PC-3 (cell line): ENCODE measurements around the gene TMEM63B. TPM values are rescaled to one million over a fixed set of nuclear protein-coding genes. Genes with fewer than 3 reads are reported as not detected.
"Not testable (repeated sequence)": the region's sequence is repeated elsewhere in the genome, so short reads cannot be mapped to it uniquely, and the experiment has no call there.

Experiments used
- ATAC-seq: fragments of 200-7000 bp; cut with Tn5 transposase; 2 replicates; pipeline ENCODE4 v1.9.1; 2020; ENCODE audit warnings: mild to moderate bottlenecking, moderate library complexity
- BruUV-seq: library from RNA; stranded (reverse); fragments of 400-500 nt; replicated peaks from 2 replicates; lab custom pipeline; 2021; lab: Mats Ljungman, UMichigan
- CTCF ChIA-PET: fragments of 300-600 bp; sonication (Branson Sonifier 250); formaldehyde crosslinking; loops from one replicate; lab custom pipeline; 2022; ENCODE audit warnings: antibody characterized with exemption; lab: Charles Lee
- POLR2A ChIA-PET: fragments of 300-600 bp; sonication (Branson Sonifier 250); formaldehyde crosslinking; loops from one replicate; lab custom pipeline; 2022; ENCODE audit warnings: antibody characterized with exemption; ENCODE audit not compliant: unreplicated experiment; lab: Charles Lee
- DNase-seq: peaks from one replicate; pipeline ENCODE4 v3.0.0-alpha.2; 2015
- H2AFZ ChIP-seq: fragments of 300-600 bp; sonication (generic); 2 replicates; pipeline ENCODE4 v1.6.0; 2016; ENCODE audit warnings: antibody characterized with exemption, low read length
- H3F3A ChIP-seq: fragments of 300-600 bp; sonication (generic); one replicate; pipeline ENCODE4 v1.6.0; 2017; ENCODE audit warnings: antibody characterized with exemption, low read length, control low read depth, mild to moderate bottlenecking; ENCODE audit not compliant: unreplicated experiment
- H3K27ac ChIP-seq: fragments of 300-600 bp; sonication (generic); 2 replicates; pipeline ENCODE4 v1.5.1; 2016; ENCODE audit warnings: mild to moderate bottlenecking, low read length
- H3K27me3 ChIP-seq: fragments of 300-600 bp; sonication (generic); 2 replicates; pipeline ENCODE4 v1.6.1; 2016; ENCODE audit warnings: low read length, mixed read lengths
- H3K36me3 ChIP-seq: fragments of 300-600 bp; sonication (generic); 2 replicates; pipeline ENCODE4 v1.6.1; 2016; ENCODE audit warnings: low read depth, mixed run types, low read length, mixed read lengths
- H3K4me1 ChIP-seq: fragments of 300-600 bp; sonication (generic); 2 replicates; pipeline ENCODE4 v1.5.1; 2016; ENCODE audit warnings: low read length; ENCODE audit not compliant: insufficient read depth
- H3K4me2 ChIP-seq: fragments of 300-600 bp; sonication (generic); 2 replicates; pipeline ENCODE4 v1.6.0; 2016; ENCODE audit warnings: low read length
- H3K4me3 ChIP-seq: fragments of 300-600 bp; sonication (generic); 2 replicates; pipeline ENCODE4 v1.5.1; 2016; ENCODE audit warnings: mild to moderate bottlenecking, low read length, mixed read lengths
- H3K79me2 ChIP-seq: fragments of 300-600 bp; sonication (generic); 2 replicates; pipeline ENCODE4 v1.6.1; 2017; ENCODE audit warnings: low read length, mixed read lengths
- H3K9ac ChIP-seq: fragments of 300-600 bp; sonication (generic); 2 replicates; pipeline ENCODE4 v1.6.0; 2016; ENCODE audit warnings: mild to moderate bottlenecking, low read length
- H3K9me2 ChIP-seq: fragments of 300-600 bp; sonication (generic); replicated peaks from 2 replicates; pipeline ENCODE4 v1.6.1; 2016; ENCODE audit warnings: mixed run types, low read length, mixed read lengths
- H3K9me3 ChIP-seq: fragments of 300-600 bp; sonication (generic); 2 replicates; pipeline ENCODE4 v1.6.1; 2016; ENCODE audit warnings: low read length, mixed read lengths
- H4K20me1 ChIP-seq: fragments of 300-600 bp; sonication (generic); 2 replicates; pipeline ENCODE4 v1.6.1; 2016; ENCODE audit warnings: low read length, mixed read lengths
- CTCF ChIP-seq: fragments of 300-600 bp; sonication (generic); conservative IDR thresholded peaks from 2 replicates; pipeline ENCODE4 v1.5.1; 2017; ENCODE audit warnings: antibody characterized with exemption, low read depth, mild to moderate bottlenecking, low read length
- EZH2 ChIP-seq: fragments of 300-600 bp; sonication (generic); IDR thresholded peaks from one replicate; pipeline ENCODE4 v1.6.1; 2017; ENCODE audit warnings: antibody characterized with exemption, mild to moderate bottlenecking, low read length; ENCODE audit not compliant: unreplicated experiment
- EZH2phosphoT487 ChIP-seq: fragments of 300-600 bp; sonication (generic); IDR thresholded peaks from 2 replicates; pipeline ENCODE4 v1.6.1; 2018; ENCODE audit warnings: mild to moderate bottlenecking, antibody characterized with exemption, low read length, borderline replicate concordance
- intact Hi-C: fragments of 100-400 bp; cut with micrococcal nuclease; formaldehyde crosslinking; loops from 2 replicates; pipeline ENCODE4 v1.9.0; 2023
- total RNA-seq: library from RNA; depleted of rRNA; stranded (reverse); fragments of >200 nt; gene quantifications from 2 replicates; pipeline ENCODE4 v1.2.3, GENCODE V29; 2014

TMEM63B gene
- total RNA-seq, 1 experiment from 2014 or later, result 23.6 TPM

GRCh38 chr6:44139351-44139743, 12.0 kb downstream of the TMEM63B start:
- H3K4me2 ChIP-seq, result no peak overlapping the region
- H3K9ac ChIP-seq, result no peak overlapping the region
- no peaks in the 10 kb centered on the region for H3F3A ChIP-seq
- BruUV-seq, result no TSS peak
- H3K27me3 ChIP-seq, result no peaks in the 10 kb centered on the region
- CTCF ChIA-PET, result no interaction called here
- POLR2A ChIA-PET, result no interaction called here
- intact Hi-C loops, result no loop called here
- H3K9me2 ChIP-seq, result no peaks in the 10 kb centered on the region
- H3K27ac ChIP-seq, result no peak overlapping the region
- no peak overlapping the region for H3K4me3 ChIP-seq
- peaks cover 9% of the 10 kb centered on the region for H3K36me3 ChIP-seq
- no peaks in the 10 kb centered on the region for H3K4me1 ChIP-seq
- no peak overlapping the region for H2AFZ ChIP-seq
- H4K20me1 ChIP-seq, result no peaks in the 10 kb centered on the region
- ATAC-seq, result no peak
- DNase-seq, result no peak
- TF ChIP-seq EZH2 (no peak), EZH2phosphoT487 (no peak), CTCF (no peak)
- H3K79me2 ChIP-seq, result no peaks in the 10 kb centered on the region
- no peaks in the 10 kb centered on the region for H3K9me3 ChIP-seq

GRCh38 chr6:44142835-44143234, 15.5 kb downstream of the TMEM63B start:
- H3K79me2 ChIP-seq, result no peaks in the 10 kb centered on the region
- no peaks in the 10 kb centered on the region for H3K9me2 ChIP-seq
- H3K9ac ChIP-seq, result no peak overlapping the region
- H3K27ac ChIP-seq, result no peak overlapping the region
- DNase-seq (no peak), ATAC-seq (no peak)
- BruUV-seq, result no TSS peak
- no peaks in the 10 kb centered on the region for H3K4me1 ChIP-seq
- peaks cover 15% of the 10 kb centered on the region for H3K36me3 ChIP-seq
- no peaks in the 10 kb centered on the region for H4K20me1 ChIP-seq
- TF ChIP-seq EZH2phosphoT487, result no peak
- TF ChIP-seq CTCF, result no peak
- TF ChIP-seq EZH2, result no peak
- CTCF ChIA-PET, result no interaction called here
- no peaks in the 10 kb centered on the region for H3K27me3 ChIP-seq
- no peak overlapping the region for H3K4me3 ChIP-seq
- POLR2A ChIA-PET, result no interaction called here
- H3K9me3 ChIP-seq, result no peaks in the 10 kb centered on the region
- H3K4me2 ChIP-seq, result no peak overlapping the region
- intact Hi-C loops, result no loop called here
- H2AFZ ChIP-seq, result no peak overlapping the region
- H3F3A ChIP-seq, result no peaks in the 10 kb centered on the region

- Histone ChIP-seq H3K9me2 (no peaks in the 10 kb centered on the region), H2AFZ (no peak overlapping the region), H3K27me3 (no peaks in the 10 kb centered on the region), H3K9me3 (no peaks in the 10 kb centered on the region), H3K79me2 (no peaks in the 10 kb centered on the region), H3K4me2 (no peak overlapping the region), H3K36me3 (peaks cover 19% of the 10 kb centered on the region), H3K4me3 (no peak overlapping the region), H4K20me1 (no peaks in the 10 kb centered on the region), H3F3A (no peaks in the 10 kb centered on the region), H3K4me1 (no peaks in the 10 kb centered on the region), H3K9ac (no peak overlapping the region), H3K27ac (no peak overlapping the region)
- ChIA-PET POLR2A (no interaction called here), CTCF (interaction anchor here (0.5 kb wide), 1 partner anchor 78 kb away, joined by 7 read pairs; no protein-coding TSS in a partner anchor)
- intact Hi-C loops, result no loop called here
- ATAC-seq (no peak), DNase-seq (no peak)
- BruUV-seq, result no TSS peak
- no peak for TF ChIP-seq EZH2phosphoT487
- TF ChIP-seq EZH2, result no peak
- no peak for TF ChIP-seq CTCF
Observed at GRCh38 chr6:44143731-44144130, 16.4 kb downstream of the TMEM63B start.

GRCh38 chr6:44144536-44144935, 17.2 kb downstream of the TMEM63B start:
- H3K79me2 ChIP-seq, intact Hi-C loops, CTCF ChIA-PET, H3K9ac ChIP-seq, H3K4me3 ChIP-seq, ATAC-seq, POLR2A ChIA-PET, H3K27me3 ChIP-seq, H3K9me3 ChIP-seq, H4K20me1 ChIP-seq, H2AFZ ChIP-seq, BruUV-seq, H3K9me2 ChIP-seq, DNase-seq, H3F3A ChIP-seq, H3K4me1 ChIP-seq, H3K27ac ChIP-seq, H3K4me2 ChIP-seq: not testable (repeated sequence)
- peaks cover 19% of the 10 kb centered on the region for H3K36me3 ChIP-seq
